GM10847 (cell line): ENCODE results near the gene SERPINB12.

Experiments
- POLR2A ChIP-seq: IDR thresholded peaks from 2 replicates; pipeline ENCODE4 v1.6.1; 2011; ENCODE audit not compliant: insufficient read length; ENCODE audit errors: extremely low read depth

The SERPINB12 gene

DNA sequence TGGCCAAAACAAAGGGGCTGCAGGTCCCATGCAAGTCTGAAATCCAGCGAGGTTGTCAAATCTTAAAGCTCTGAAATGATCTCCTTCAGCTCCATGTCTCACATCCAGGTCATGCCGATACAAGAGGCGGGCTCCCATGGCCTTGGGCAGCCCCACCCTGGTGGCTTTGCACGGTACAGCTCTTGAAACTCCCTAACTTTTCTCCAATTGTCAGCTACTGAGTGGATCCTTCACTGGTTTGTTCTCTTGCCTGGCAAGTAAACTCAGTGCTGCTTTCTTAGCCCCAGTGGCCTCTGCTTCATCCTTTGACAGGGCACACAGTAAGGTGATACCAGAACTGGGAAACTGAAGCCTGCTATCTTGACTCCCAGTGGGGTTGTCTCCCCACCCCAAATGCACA is 71.3 kb downstream of the SERPINB12 start:
- TF ChIP-seq POLR2A, result no peak

DNA sequence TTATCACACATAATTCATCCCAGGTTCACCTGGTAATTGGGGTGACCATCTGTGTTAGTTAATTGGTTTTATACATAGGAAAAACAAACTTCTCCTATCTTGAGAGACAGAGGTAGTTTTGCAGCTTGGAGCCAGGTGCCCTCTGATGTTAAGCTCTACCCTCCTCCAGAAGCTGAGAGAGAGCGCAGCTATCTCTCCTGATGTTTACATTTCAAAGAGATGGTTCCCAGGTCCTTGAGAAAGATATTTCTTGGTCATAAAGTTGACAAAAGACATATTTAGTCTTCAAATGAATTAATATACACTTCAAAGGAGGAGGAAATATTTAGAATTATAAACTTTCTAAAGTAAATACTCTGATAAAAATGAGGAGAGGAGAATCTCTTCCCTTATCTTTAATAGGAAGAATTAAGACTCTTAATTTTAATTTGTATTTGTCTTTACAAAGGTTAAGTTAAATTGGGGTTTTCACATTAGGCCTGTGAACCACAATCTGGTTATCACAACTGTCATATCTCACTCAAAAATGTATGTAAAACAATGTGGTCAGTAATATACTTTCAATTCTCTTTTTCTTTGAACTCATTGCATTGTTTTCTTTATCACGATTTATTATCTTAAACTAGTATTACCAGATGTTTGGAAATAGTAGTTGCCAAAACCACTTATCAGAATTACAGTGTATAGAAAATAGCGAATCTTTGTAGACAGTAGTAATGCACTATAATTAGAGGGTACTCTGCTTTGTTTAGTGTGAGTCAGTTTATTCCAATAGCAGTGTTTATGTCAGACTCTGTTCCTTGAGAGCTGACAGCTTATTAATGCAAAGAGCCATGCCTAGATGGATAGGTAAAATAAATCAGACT is 75.1 kb downstream of the SERPINB12 start:
- TF ChIP-seq POLR2A, result no peak

DNA sequence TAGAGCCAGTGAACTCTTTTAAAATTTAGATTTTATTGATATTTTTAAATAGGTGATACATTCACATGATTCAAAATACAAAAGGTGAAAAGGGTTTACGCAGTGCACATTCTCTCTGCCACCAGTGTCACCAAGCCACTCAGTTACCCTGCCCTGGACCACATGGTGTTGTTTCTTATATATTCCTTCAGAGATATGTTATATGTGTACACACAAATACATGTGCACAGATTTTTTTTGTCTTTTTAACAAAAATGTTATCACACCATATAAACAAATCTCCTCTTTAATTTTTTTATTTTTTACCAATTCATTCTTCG is 75.7 kb downstream of the SERPINB12 start:
- no peak for TF ChIP-seq POLR2A
